Adrenal gland (tissue), 12 donors: ENCODE data around the gene SUPT5H. TPM values are rescaled to one million over a fixed set of nuclear protein-coding genes. Genes with fewer than 3 reads are reported as not detected.

Source experiments
- DNase-seq, 7 donors: peaks; one replicate each; pipeline ENCODE4 v3.0.0-alpha.2; 2019 to 2020
- H3K27ac ChIP-seq, 5 donors: fragments of 200-600 bp; sonication (generic) in 4 of 5; 1 replicate in 3 of 5; 2 replicates in 2 of 5; pipeline versions ENCODE4 v1.5.1 to v1.8.0; 2016 to 2020; ENCODE audit warnings: mild to moderate bottlenecking in 1 of 5
- H3K27me3 ChIP-seq: fragments of 200-600 bp; 2 replicates; pipeline ENCODE4 v1.8.0; 2021
- H3K36me3 ChIP-seq, 2 donors: fragments of 200-600 bp; replicated peaks in 1 of 2; 1 replicate in 1 of 2; 2 replicates in 1 of 2; pipeline versions ENCODE4 v1.5.1 to v1.8.0; 2018 to 2022
- H3K4me1 ChIP-seq, 2 donors: fragments of 200-600 bp; replicated peaks in 1 of 2; 1 replicate in 1 of 2; 2 replicates in 1 of 2; pipeline versions ENCODE4 v1.5.1 to v1.8.0; 2018 to 2021
- H3K4me3 ChIP-seq, 4 donors: fragments of 200-600 bp; sonication (generic) in 3 of 4; one replicate each; pipeline ENCODE4 v1.5.1; 2016 to 2018
- H3K9me3 ChIP-seq, 3 donors: fragments of 200-600 bp; sonication (generic) in 1 of 3; replicated peaks in 1 of 3; 1 replicate in 2 of 3; 2 replicates in 1 of 3; pipeline versions ENCODE4 v1.5.1 to v1.8.0; 2016 to 2021
- POLR2A ChIP-seq, 2 donors: fragments of 450-650 bp; IDR thresholded peaks; one replicate each; pipeline ENCODE4 v1.6.1; 2017; ENCODE audit warnings: antibody characterized with exemption in 2 of 2, mild to moderate bottlenecking in 2 of 2, moderate library complexity in 1 of 2
- WGBS, 4 donors: extraction: QIAGEN DNeasy Blood & Tissue Kit in 2 of 4; methylation state at CpG; one replicate each; pipeline versions ENCODE4 v1.1.5 to v1.1.7; 2013 to 2017; 5-methylcytosine and 5-hydroxymethylcytosine counted together
- intact Hi-C, 2 donors: fragments of 100-400 bp; cut with DNase I; formaldehyde crosslinking; loops; one replicate each; pipeline versions ENCODE4 v1.14.1 to v1.15.0; 2022 to 2023
- polyA plus RNA-seq, 3 donors: library from polyadenylated mRNA; stranded (reverse); fragments of 200-250 nt in 2 of 3; fragments of 350-450 nt in 1 of 3; fragmentation: Illumina TruSeq in 1 of 3; extraction: RNeasy Lipid Tissue Mini Kit (QIAGEN cat#74804) in 1 of 3; gene quantifications; one replicate each; pipeline ENCODE4 v1.2.3, GENCODE V29; 2013 to 2014
- total RNA-seq, 9 donors: library from RNA; depleted of rRNA in 4 of 9; stranded (reverse); fragments of >200 nt in 4 of 9; fragments of 120-200 nt in 1 of 9; fragmentation: NEBNext Ultra II Directional in 1 of 9; extraction: Animal tissue kit (Norgen Biotek cat#: 25700) in 1 of 9; gene quantifications; one replicate each; pipeline versions ENCODE4 v1.1.0 to v1.2.4, GENCODE V29; 2013 to 2023
- TF ChIP-seq, protein P1 (sequence below), 6 experiments: fragments of 450-650 bp in 4 of 6; fragments of 200-600 bp in 2 of 6; sonication (generic) in 1 of 6; IDR thresholded peaks; 1 replicate in 5 of 6; 2 replicates in 1 of 6; pipeline versions ENCODE4 v1.5.1 to v1.8.0; 2016 to 2021; ENCODE audit warnings: antibody characterized with exemption in 6 of 6, mild to moderate bottlenecking in 2 of 6, moderate library complexity in 1 of 6
- donor health status: healthy with polysubstance abuse.
- donor health status: Bipolar disorder and iron deficiency.
- donor health status: DM: yes; HTN: yes; CAD: no.
- donor health status: DM: no; HTN: no; CAD: no.
- donor health status: DM: no; HTN: no; CAD: no.
- donor health status: DM: yes; HTN: yes; CAD: no.

The SUPT5H gene
- total and polyA plus RNA-seq, 12 donors: 42.0 to 612 (median 99.1) TPM

DNA sequence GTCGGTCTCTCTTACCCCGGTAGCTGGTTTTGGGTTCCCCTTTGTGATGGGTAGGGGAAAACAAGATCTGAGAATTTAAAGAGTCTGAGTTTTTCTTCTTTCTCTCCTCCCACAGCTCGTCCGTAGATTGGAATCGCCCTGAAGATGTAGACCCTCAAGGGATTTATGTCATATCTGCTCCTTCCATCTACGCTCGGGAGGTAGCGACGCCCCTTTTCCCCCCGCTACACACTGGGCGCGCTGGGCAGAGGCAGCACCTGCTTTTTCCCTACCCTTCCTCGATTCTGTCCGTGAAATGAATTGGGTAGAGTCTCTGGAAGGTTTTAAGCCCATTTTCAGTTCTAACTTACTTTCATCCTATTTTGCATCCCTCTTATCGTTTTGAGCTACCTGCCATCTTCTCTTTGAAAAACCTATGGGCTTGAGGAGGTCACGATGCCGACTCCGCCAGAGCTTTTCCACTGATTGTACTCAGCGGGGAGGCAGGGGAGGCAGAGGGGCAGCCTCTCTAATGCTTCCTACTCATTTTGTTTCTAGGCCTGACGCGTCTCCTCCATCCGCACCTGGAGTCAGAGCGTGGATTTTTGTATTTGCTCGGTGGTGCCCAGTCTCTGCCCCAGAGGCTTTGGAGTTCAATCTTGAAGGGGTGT is 62.5 kb downstream of the SUPT5H start:
- H3K9me3 ChIP-seq: no peaks in the 10 kb centered on the region
- H3K4me3 ChIP-seq: peak overlapping the region in 1 of 4 donors; percentile 45
- peaks cover 62% of the 10 kb centered on the region for H3K27me3 ChIP-seq
- no peak for TF ChIP-seq POLR2A (IDR thresholded peaks at IDR 0.05)
- TF ChIP-seq, protein P1, sequence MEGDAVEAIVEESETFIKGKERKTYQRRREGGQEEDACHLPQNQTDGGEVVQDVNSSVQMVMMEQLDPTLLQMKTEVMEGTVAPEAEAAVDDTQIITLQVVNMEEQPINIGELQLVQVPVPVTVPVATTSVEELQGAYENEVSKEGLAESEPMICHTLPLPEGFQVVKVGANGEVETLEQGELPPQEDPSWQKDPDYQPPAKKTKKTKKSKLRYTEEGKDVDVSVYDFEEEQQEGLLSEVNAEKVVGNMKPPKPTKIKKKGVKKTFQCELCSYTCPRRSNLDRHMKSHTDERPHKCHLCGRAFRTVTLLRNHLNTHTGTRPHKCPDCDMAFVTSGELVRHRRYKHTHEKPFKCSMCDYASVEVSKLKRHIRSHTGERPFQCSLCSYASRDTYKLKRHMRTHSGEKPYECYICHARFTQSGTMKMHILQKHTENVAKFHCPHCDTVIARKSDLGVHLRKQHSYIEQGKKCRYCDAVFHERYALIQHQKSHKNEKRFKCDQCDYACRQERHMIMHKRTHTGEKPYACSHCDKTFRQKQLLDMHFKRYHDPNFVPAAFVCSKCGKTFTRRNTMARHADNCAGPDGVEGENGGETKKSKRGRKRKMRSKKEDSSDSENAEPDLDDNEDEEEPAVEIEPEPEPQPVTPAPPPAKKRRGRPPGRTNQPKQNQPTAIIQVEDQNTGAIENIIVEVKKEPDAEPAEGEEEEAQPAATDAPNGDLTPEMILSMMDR (IDR thresholded peaks at IDR 0.05): no peak
- no peak overlapping the region for H3K27ac ChIP-seq
- 48 to 54% (median 51%) methylated on average over 23 to 24 of the region's 24 CpGs for WGBS, 4 donors
- peaks cover 0 to 2% of the 10 kb centered on the region in 2 donors for H3K4me1 ChIP-seq
- intact Hi-C loops: no loop called here
- no peak for DNase-seq
- H3K36me3 ChIP-seq: no peaks in the 10 kb centered on the region

DNA sequence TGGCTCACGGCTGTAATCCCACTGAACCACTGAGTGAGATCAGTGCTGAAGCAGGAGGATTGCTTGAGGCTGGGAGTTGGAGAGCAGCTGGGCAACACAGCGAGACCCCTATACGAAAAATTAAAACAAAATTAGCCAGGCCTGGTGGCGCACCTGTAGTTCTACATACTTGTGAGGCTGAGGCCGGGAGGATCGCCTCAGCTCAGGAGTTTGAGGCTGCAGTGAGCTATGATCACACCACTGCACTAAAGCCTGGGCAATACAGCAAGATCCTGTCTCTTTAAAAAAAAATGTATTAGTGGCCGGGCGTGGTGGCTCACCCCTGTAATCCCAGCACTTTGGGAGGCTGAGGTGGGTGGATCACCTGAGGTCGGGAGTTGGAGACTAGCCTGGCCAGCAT is 63.2 kb downstream of the SUPT5H start:
- H3K27ac ChIP-seq: no peak overlapping the region
- WGBS, 4 donors: 70 to 83% (median 78%) methylated on average over 9 of the region's 9 CpGs
- peaks cover 61% of the 10 kb centered on the region for H3K27me3 ChIP-seq
- no peak overlapping the region for H3K4me3 ChIP-seq
- TF ChIP-seq POLR2A (IDR thresholded peaks at IDR 0.05): no peak
- TF ChIP-seq, protein P1 (IDR thresholded peaks at IDR 0.05): no peak
- H3K4me1 ChIP-seq: no peaks in the 10 kb centered on the region
- H3K36me3 ChIP-seq: no peaks in the 10 kb centered on the region
- intact Hi-C loops: no loop called here
- no peak for DNase-seq
- no peaks in the 10 kb centered on the region for H3K9me3 ChIP-seq

DNA sequence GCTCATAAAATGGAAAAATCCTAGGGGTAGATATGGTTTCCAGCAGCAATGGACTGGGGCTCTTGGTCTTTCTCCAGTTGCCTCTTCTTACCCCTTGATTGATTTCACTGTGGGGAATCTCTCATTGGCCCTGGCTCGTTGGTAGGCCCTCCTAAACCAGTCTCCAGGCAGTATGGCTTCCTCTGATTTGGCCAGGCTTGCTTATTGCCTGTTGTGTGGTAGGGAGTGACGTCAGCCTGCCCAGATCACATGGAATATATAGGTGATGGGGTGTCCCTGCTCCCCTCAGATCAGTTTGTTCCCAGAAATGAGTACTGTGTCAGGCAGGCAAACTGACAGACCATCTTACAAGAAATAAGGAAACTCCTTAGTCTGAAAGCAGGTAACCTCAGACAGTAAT is 63.9 kb downstream of the SUPT5H start:
- Histone ChIP-seq H3K27me3 (peaks cover 61% of the 10 kb centered on the region), H3K4me3 (no peak overlapping the region), H3K36me3 (no peaks in the 10 kb centered on the region), H3K4me1 (no peaks in the 10 kb centered on the region), H3K27ac (no peak overlapping the region), H3K9me3 (no peaks in the 10 kb centered on the region)
- intact Hi-C loops: no loop called here
- TF ChIP-seq, protein P1 (IDR thresholded peaks at IDR 0.05): no peak
- TF ChIP-seq POLR2A (IDR thresholded peaks at IDR 0.05): no peak
- WGBS, 4 donors: 57 to 75% (median 67%) methylated on average over 1 to 2 of the region's 2 CpGs
- DNase-seq: no peak

DNA sequence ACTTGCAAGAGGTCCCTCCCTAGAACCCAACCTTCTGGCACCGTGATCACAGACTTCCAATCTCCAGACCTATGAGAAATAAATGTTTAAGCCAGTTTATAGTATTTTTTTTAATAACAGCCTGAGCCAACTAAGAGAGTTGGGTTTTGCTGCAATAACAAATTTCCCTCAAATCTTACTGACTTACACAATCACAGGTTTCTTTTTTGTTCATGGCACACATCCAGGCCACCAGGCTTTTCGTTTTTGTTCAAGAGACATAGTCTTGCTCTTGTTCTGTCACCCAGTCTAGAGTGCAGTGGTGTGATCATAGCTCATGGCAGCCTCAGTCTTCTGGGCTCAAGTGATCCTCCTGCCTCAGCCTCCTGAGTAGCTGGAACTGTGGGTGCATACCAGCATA is 67.6 kb downstream of the SUPT5H start:
- 41 to 57% (median 51%) methylated on average over 2 of the region's 2 CpGs for WGBS, 4 donors
- Histone ChIP-seq H3K4me3 (no peak overlapping the region), H3K9me3 (no peaks in the 10 kb centered on the region), H3K27me3 (peaks cover 50% of the 10 kb centered on the region), H3K36me3 (no peaks in the 10 kb centered on the region), H3K27ac (no peak overlapping the region), H3K4me1 (peaks cover 4 to 12% of the 10 kb centered on the region in 2 donors)
- DNase-seq: no peak
- TF ChIP-seq, protein P1 (IDR thresholded peaks at IDR 0.05): no peak
- no peak for TF ChIP-seq POLR2A (IDR thresholded peaks at IDR 0.05)
- intact Hi-C loops: no loop called here
